Endothelial cell of umbilical vein (primary cell): ENCODE results near the gene IFT52. TPM values are rescaled to one million over a fixed set of nuclear protein-coding genes. Genes with fewer than 3 reads are reported as not detected.

ENCODE experiments used
- BruUV-seq: library from RNA; stranded (reverse); fragments of 400-500 nt; replicated peaks from 2 replicates; lab custom pipeline; 2021; lab: Mats Ljungman, UMichigan
- CTCF ChIA-PET: fragments of 300-600, 350-600 bp; sonication (Branson Sonifier 250); formaldehyde crosslinking; loops from one replicate; lab custom pipeline; 2021; ENCODE audit warnings: antibody characterized with exemption, inconsistent platforms; lab: Charles Lee
- POLR2A ChIA-PET: fragments of 300-600, 350-600 bp; sonication (Branson Sonifier 250); formaldehyde crosslinking; loops from one replicate; lab custom pipeline; 2021; ENCODE audit warnings: antibody characterized with exemption, inconsistent platforms; lab: Charles Lee
- DNase-seq: peaks from one replicate; pipeline ENCODE4 v3.0.0-alpha.2; 2011; ENCODE audit warnings: low read depth, low spot score
- FAIRE-seq: peaks from 2 replicates; lab custom pipeline; 2011; peaks lifted over from hg19 to GRCh38; lab: Jason Lieb, UNC
- H2AFZ ChIP-seq: 2 replicates; pipeline ENCODE4 v1.6.0; 2012; ENCODE audit warnings: low read depth, low read length, control low read depth, inconsistent platforms
- H3K27ac ChIP-seq: 2 replicates; pipeline ENCODE4 v1.5.1; 2011; ENCODE audit warnings: low read depth, mild to moderate bottlenecking, control low read depth, low read length, moderate library complexity; ENCODE audit not compliant: insufficient read depth
- H3K27me3 ChIP-seq, 2 experiments: 2 replicates each; pipeline versions ENCODE4 v1.6.0 to v1.6.1; 2011; ENCODE audit warnings: low read length in 2 of 2, mixed read lengths in 1 of 2; ENCODE audit not compliant: control insufficient read depth in 2 of 2, insufficient read depth in 2 of 2
- H3K36me3 ChIP-seq, 2 experiments: 2 replicates in 1 of 2; 3 replicates in 1 of 2; pipeline ENCODE4 v1.5.1; 2011; ENCODE audit warnings: low read length in 2 of 2, mild to moderate bottlenecking in 1 of 2, moderate library complexity in 1 of 2; ENCODE audit not compliant: control insufficient read depth in 2 of 2, insufficient read depth in 2 of 2; ENCODE audit errors: extremely low read depth in 1 of 2
- H3K4me1 ChIP-seq: 3 replicates; pipeline ENCODE4 v1.5.1; 2011; ENCODE audit warnings: mild to moderate bottlenecking, low read length; ENCODE audit not compliant: control insufficient read depth, insufficient read depth; ENCODE audit errors: extremely low read depth
- H3K4me2 ChIP-seq: 2 replicates; pipeline ENCODE4 v1.6.1; 2011; ENCODE audit warnings: low read length, control low read depth, mixed read lengths; ENCODE audit not compliant: insufficient read depth
- H3K4me3 ChIP-seq, 3 experiments: fragments of 200-600 bp in 1 of 3; sonication (generic), shearing (Covaris generic) in 1 of 3; replicated peaks in 1 of 3; 2 replicates each; pipeline ENCODE4 v1.5.1; 2011 to 2016; ENCODE audit warnings: control low read depth in 3 of 3, low read length in 3 of 3, mild to moderate bottlenecking in 2 of 3, inconsistent platforms in 1 of 3, low read depth in 1 of 3, moderate library complexity in 1 of 3; ENCODE audit not compliant: insufficient read depth in 1 of 3
- H3K79me2 ChIP-seq: 2 replicates; pipeline ENCODE4 v1.6.0; 2012; ENCODE audit warnings: low read length, inconsistent platforms; ENCODE audit not compliant: control insufficient read depth, insufficient read depth
- H3K9ac ChIP-seq: replicated peaks from 2 replicates; pipeline ENCODE3; 2011; ENCODE audit warnings: low read length, control low read depth; ENCODE audit not compliant: insufficient read depth; ENCODE audit errors: extremely low read depth
- H3K9me1 ChIP-seq: replicated peaks from 3 replicates; pipeline ENCODE4 v1.6.0; 2011; ENCODE audit warnings: mild to moderate bottlenecking, low read length; ENCODE audit not compliant: control insufficient read depth, insufficient read depth; ENCODE audit errors: extremely low read depth
- H3K9me3 ChIP-seq: replicated peaks from 2 replicates; pipeline ENCODE4 v1.5.1; 2012; ENCODE audit warnings: low read length, inconsistent platforms; ENCODE audit not compliant: control insufficient read depth, insufficient read depth
- H4K20me1 ChIP-seq: replicated peaks from 2 replicates; pipeline ENCODE3; 2011; ENCODE audit warnings: mild to moderate bottlenecking, low read length; ENCODE audit not compliant: control insufficient read depth, insufficient read depth; ENCODE audit errors: extremely low read depth
- EZH2 ChIP-seq: IDR thresholded peaks from 2 replicates; pipeline ENCODE4 v1.6.1; 2012; ENCODE audit warnings: borderline replicate concordance, low read depth, mild to moderate bottlenecking, moderate library complexity, low read length, inconsistent platforms; ENCODE audit not compliant: severe bottlenecking
- FOS ChIP-seq: IDR thresholded peaks from 2 replicates; pipeline ENCODE4 v1.6.1; 2011; ENCODE audit warnings: mild to moderate bottlenecking, low read length, moderate library complexity, borderline replicate concordance; ENCODE audit not compliant: insufficient read depth
- GATA2 ChIP-seq: IDR thresholded peaks from 2 replicates; pipeline ENCODE4 v1.7.0; 2011; ENCODE audit warnings: low read depth, mild to moderate bottlenecking, moderate library complexity, mixed read lengths, low read length; ENCODE audit not compliant: insufficient read length, insufficient read depth
- JUN ChIP-seq: IDR thresholded peaks from 2 replicates; pipeline ENCODE4 v1.6.1; 2011; ENCODE audit warnings: borderline replicate concordance, low read depth; ENCODE audit not compliant: insufficient read length, insufficient read depth
- MYC ChIP-seq: IDR thresholded peaks from one replicate; pipeline ENCODE4 v1.6.1; 2011; ENCODE audit warnings: mild to moderate bottlenecking, low read depth, low read length
- POLR2A ChIP-seq: IDR thresholded peaks from 2 replicates; pipeline ENCODE4 v1.6.1; 2012; ENCODE audit warnings: low read depth, mild to moderate bottlenecking, control low read depth, low read length
- POLR2AphosphoS5 ChIP-seq: IDR thresholded peaks from 2 replicates; pipeline ENCODE4 v1.6.1; 2012; ENCODE audit warnings: low read depth, mild to moderate bottlenecking, control low read depth, low read length, moderate library complexity; ENCODE audit not compliant: insufficient read depth
- dilution Hi-C: fragments of 300-500 bp; cut with MboI; formaldehyde crosslinking; loops from one replicate; pipeline ENCODE4 v1.15.0; 2019; ENCODE audit warnings: low sequenced_read_pairs; ENCODE audit not compliant: extremely low pct_ligation_motif_present
- intact Hi-C: fragments of 100-400 bp; cut with micrococcal nuclease; formaldehyde crosslinking; loops from one replicate; pipeline ENCODE4 v1.10.0; 2022
- polyA plus RNA-seq, 4 experiments: library from polyadenylated mRNA; depleted of rRNA in 3 of 4; stranded (reverse) in 3 of 4; unstranded in 1 of 4; fragments of >200 nt; gene quantifications; 2 replicates each; pipeline versions ENCODE4 v1.2.1 to v1.2.3, GENCODE V29; 2011 to 2012; ENCODE audit warnings: missing spikeins in 1 of 4
- total RNA-seq: library from RNA; stranded (reverse); gene quantifications from 2 replicates; pipeline ENCODE4 v1.2.3, GENCODE V29; 2021
- TF ChIP-seq, protein P1 (sequence below): IDR thresholded peaks from 2 replicates; pipeline ENCODE4 v1.6.1; 2011; ENCODE audit not compliant: insufficient read depth, insufficient read length
- TF ChIP-seq, protein P2 (sequence below), 2 donors: IDR thresholded peaks; 1 replicate in 1 of 2; 2 replicates in 1 of 2; pipeline ENCODE4 v1.5.1; 2011; ENCODE audit warnings: low read length in 2 of 2, mild to moderate bottlenecking in 2 of 2, moderate library complexity in 2 of 2, control low read depth in 1 of 2, inconsistent platforms in 1 of 2, low read depth in 1 of 2; ENCODE audit not compliant: insufficient read depth in 1 of 2; ENCODE audit errors: extremely low read depth in 1 of 2

IFT52 gene
- total and polyA plus RNA-seq, 2 donors (not counting 3 experiments of a cell fraction or from before 2014, with no cell fraction given): 30.0 to 33.4 TPM

DNA sequence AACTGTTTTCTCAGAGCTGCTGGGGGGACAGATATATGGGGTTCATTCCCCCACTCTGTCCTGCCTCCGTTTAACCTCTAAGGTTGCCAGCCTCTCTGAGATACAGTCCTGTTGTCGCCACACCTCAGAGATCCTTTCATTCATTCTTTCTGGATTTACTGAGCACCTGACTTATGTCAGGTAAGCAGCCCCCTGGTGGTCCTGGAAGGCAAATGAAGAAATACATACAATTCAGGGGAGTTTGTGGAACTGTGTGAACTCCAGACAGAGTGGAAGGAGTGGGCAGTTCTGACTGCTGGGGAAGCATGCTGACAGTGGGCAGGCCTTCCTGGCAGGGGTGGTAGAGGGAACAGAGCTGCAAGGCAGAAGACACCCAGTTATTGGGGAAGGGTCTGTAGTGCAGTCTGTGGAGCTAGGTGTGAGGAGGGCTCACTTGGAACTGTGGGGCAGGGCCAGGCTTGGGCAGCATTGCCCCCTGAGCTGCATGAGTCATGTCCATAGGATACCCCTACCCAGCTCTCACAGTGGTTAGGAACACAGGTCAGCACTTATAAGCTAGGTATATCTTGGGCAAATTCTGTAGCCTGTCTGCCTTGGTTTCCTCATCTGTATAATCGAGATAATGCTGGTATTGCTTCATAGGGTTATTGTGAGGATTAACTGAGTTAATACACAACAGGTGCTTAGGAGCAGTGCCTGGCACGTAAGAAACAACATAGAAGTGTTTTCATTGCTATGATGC, 44.7 kb upstream of the IFT52 start:
- intact Hi-C loops (no loop called here), dilution Hi-C loops (no loop called here)
- Histone ChIP-seq H3K4me2 (no peak overlapping the region), H3K4me3 (no peak overlapping the region), H3K79me2 (no peaks in the 10 kb centered on the region), H3K9me3 (no peaks in the 10 kb centered on the region), H2AFZ (no peak overlapping the region), H3K36me3 (no peaks in the 10 kb centered on the region), H3K27me3 (no peaks in the 10 kb centered on the region), H3K27ac (no peak overlapping the region), H3K4me1 (peaks cover 6% of the 10 kb centered on the region), H3K9me1 (no peaks in the 10 kb centered on the region), H4K20me1 (no peaks in the 10 kb centered on the region), H3K9ac (no peak overlapping the region)
- FAIRE-seq (no peak), DNase-seq (no peak)
- CTCF ChIA-PET: interaction anchor here (1.1 to 1.4 kb wide), 2 partner anchors 8 to 146 kb away, joined by 4 to 5 read pairs; no protein-coding TSS in a partner anchor
- TF ChIP-seq POLR2AphosphoS5: no peak
- no peak for TF ChIP-seq POLR2A
- no peak for TF ChIP-seq GATA2
- TF ChIP-seq FOS: no peak
- TF ChIP-seq JUN: no peak
- TF ChIP-seq EZH2: no peak
- TF ChIP-seq MYC: no peak
- TF ChIP-seq, protein P1, sequence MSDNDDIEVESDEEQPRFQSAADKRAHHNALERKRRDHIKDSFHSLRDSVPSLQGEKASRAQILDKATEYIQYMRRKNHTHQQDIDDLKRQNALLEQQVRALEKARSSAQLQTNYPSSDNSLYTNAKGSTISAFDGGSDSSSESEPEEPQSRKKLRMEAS: no peak
- TF ChIP-seq, protein P2, sequence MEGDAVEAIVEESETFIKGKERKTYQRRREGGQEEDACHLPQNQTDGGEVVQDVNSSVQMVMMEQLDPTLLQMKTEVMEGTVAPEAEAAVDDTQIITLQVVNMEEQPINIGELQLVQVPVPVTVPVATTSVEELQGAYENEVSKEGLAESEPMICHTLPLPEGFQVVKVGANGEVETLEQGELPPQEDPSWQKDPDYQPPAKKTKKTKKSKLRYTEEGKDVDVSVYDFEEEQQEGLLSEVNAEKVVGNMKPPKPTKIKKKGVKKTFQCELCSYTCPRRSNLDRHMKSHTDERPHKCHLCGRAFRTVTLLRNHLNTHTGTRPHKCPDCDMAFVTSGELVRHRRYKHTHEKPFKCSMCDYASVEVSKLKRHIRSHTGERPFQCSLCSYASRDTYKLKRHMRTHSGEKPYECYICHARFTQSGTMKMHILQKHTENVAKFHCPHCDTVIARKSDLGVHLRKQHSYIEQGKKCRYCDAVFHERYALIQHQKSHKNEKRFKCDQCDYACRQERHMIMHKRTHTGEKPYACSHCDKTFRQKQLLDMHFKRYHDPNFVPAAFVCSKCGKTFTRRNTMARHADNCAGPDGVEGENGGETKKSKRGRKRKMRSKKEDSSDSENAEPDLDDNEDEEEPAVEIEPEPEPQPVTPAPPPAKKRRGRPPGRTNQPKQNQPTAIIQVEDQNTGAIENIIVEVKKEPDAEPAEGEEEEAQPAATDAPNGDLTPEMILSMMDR (IDR thresholded peaks at IDR 0.05; ENCODE audit: extremely low read depth in 1 of 2, insufficient read depth in 1 of 2, low read depth in 1 of 2, low read length in 2 of 2): no peak
- POLR2A ChIA-PET: no interaction called here
- BruUV-seq: no TSS peak
